ENCODE data around the gene NR2E1. TPM values are rescaled to one million over a fixed set of nuclear protein-coding genes. Genes with fewer than 3 reads are reported as not detected.

The NR2E1 gene
- total RNA-seq, 2 experiments from 2014 or later = not detected

- POLR2A ChIA-PET = no interaction called here
- TF ChIP-seq, protein P1, sequence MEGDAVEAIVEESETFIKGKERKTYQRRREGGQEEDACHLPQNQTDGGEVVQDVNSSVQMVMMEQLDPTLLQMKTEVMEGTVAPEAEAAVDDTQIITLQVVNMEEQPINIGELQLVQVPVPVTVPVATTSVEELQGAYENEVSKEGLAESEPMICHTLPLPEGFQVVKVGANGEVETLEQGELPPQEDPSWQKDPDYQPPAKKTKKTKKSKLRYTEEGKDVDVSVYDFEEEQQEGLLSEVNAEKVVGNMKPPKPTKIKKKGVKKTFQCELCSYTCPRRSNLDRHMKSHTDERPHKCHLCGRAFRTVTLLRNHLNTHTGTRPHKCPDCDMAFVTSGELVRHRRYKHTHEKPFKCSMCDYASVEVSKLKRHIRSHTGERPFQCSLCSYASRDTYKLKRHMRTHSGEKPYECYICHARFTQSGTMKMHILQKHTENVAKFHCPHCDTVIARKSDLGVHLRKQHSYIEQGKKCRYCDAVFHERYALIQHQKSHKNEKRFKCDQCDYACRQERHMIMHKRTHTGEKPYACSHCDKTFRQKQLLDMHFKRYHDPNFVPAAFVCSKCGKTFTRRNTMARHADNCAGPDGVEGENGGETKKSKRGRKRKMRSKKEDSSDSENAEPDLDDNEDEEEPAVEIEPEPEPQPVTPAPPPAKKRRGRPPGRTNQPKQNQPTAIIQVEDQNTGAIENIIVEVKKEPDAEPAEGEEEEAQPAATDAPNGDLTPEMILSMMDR (IDR thresholded peaks at IDR 0.05) = no peak
- ATAC-seq (ENCODE audit: poor library complexity) = no peak
- peaks cover 71 to 97% of the 10 kb centered on the region in 2 experiments for H3K27me3 ChIP-seq (ENCODE audit: control insufficient read depth in 1 of 2, insufficient read depth in 2 of 2, low read length in 2 of 2)
- H3K4me1 ChIP-seq (ENCODE audit: insufficient read depth, low read length) = peaks cover 24% of the 10 kb centered on the region
- no peak overlapping the region for H3K27ac ChIP-seq (ENCODE audit: low read depth in 1 of 2, low read length in 2 of 2)
- H3K4me3 ChIP-seq (ENCODE audit: low read length) = no peak overlapping the region
- Mint-ChIP-seq H3K27me3 (peaks cover 93% of the 10 kb centered on the region), H3K9me3 (no peaks in the 10 kb centered on the region), H3K4me1 (ENCODE audit: low read depth) (peaks cover 29% of the 10 kb centered on the region), H3K4me3 (no peak overlapping the region), H3K36me3 (ENCODE audit: low read depth) (no peaks in the 10 kb centered on the region), H3K27ac (no peak overlapping the region)
- peaks cover 0 to 13% of the 10 kb centered on the region in 2 experiments for H3K9me3 ChIP-seq (ENCODE audit: control insufficient read depth in 1 of 2, insufficient read depth in 1 of 2, low read length in 2 of 2)
- no peak for DNase-seq
- no peaks in the 10 kb centered on the region for H3K36me3 ChIP-seq (ENCODE audit: insufficient read depth, low read length)
- CTCF ChIA-PET = interaction anchor here (1.2 kb wide), 1 partner anchor 101 kb away, joined by 3 read pairs; the partner anchor contains the start of gene SNX3
- intact Hi-C loops (cut with DNase I, micrococcal nuclease) = loop anchor here in 1 of 2 experiments (5.0 kb wide), 1 partner anchor 38 kb away; no protein-coding TSS in a partner anchor
Observed at GRCh38 chr6:108159981-108160380, 5.8 kb upstream of the NR2E1 start.

GRCh38 chr6:108161724-108162282 is 4.0 kb upstream of the NR2E1 start:
- no peak overlapping the region for H3K4me3 Mint-ChIP-seq

DNA sequence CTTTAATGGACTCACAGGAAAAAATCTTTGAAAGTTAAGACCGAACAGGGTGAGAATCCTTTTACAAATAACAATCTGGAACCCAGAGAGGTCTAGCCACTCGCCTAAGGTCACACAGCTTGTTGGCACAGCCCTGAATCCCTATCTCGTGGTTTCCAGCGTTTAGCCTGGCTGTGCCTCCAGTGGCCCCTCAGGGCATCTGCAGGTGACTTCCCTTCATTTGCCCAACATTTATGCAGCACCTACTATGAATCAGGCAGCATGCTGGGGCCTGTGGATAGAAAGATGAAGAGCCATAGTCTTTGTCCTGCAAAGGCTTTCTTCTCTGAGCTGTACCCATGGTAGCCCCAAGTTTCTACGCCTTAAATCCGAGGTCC is 2.6 kb upstream of the NR2E1 start:
- Mint-ChIP-seq H3K9me3 (no peaks in the 10 kb centered on the region), H3K4me1 (ENCODE audit: low read depth) (peaks cover 40% of the 10 kb centered on the region), H3K27ac (no peak overlapping the region), H3K27me3 (peaks cover 97% of the 10 kb centered on the region), H3K36me3 (ENCODE audit: low read depth) (no peaks in the 10 kb centered on the region), H3K4me3 (no peak overlapping the region)
- ATAC-seq (ENCODE audit: poor library complexity) (peak; percentile 37), DNase-seq (peak in 1 of 14 experiments; percentile 26)
- Histone ChIP-seq H3K4me3 (ENCODE audit: low read length) (no peak overlapping the region), H3K9me3 (ENCODE audit: control insufficient read depth in 1 of 2, insufficient read depth in 1 of 2, low read length in 2 of 2) (peaks cover 0 to 33% of the 10 kb centered on the region in 2 experiments), H3K27ac (ENCODE audit: low read depth in 1 of 2, low read length in 2 of 2) (no peak overlapping the region), H3K4me1 (ENCODE audit: insufficient read depth, low read length) (peaks cover 35% of the 10 kb centered on the region), H3K27me3 (ENCODE audit: control insufficient read depth in 1 of 2, insufficient read depth in 2 of 2, low read length in 2 of 2) (peaks cover 77 to 100% of the 10 kb centered on the region in 2 experiments), H3K36me3 (ENCODE audit: insufficient read depth, low read length) (no peaks in the 10 kb centered on the region)
- ChIA-PET POLR2A (no interaction called here), CTCF (no interaction called here)
- intact Hi-C loops (cut with DNase I, micrococcal nuclease) = loop anchor here in 1 of 2 experiments (5.0 kb wide), 1 partner anchor 41 kb away; no protein-coding TSS in a partner anchor
- TF ChIP-seq, protein P1 (IDR thresholded peaks at IDR 0.05) = no peak

More at GRCh38 chr6:108161724-108162282, 4.0 kb upstream of the NR2E1 start:
- DNase-seq (no peak), ATAC-seq (ENCODE audit: poor library complexity) (no peak)
- CTCF ChIA-PET = no interaction called here
- Mint-ChIP-seq H3K36me3 (ENCODE audit: low read depth) (no peaks in the 10 kb centered on the region), H3K4me1 (ENCODE audit: low read depth) (peaks cover 34% of the 10 kb centered on the region), H3K27ac (no peak overlapping the region), H3K27me3 (peaks cover 93% of the 10 kb centered on the region), H3K9me3 (no peaks in the 10 kb centered on the region)
- Histone ChIP-seq H3K27ac (ENCODE audit: low read depth in 1 of 2, low read length in 2 of 2) (no peak overlapping the region), H3K4me3 (ENCODE audit: low read length) (no peak overlapping the region), H3K4me1 (ENCODE audit: insufficient read depth, low read length) (peaks cover 35% of the 10 kb centered on the region), H3K27me3 (ENCODE audit: control insufficient read depth in 1 of 2, insufficient read depth in 2 of 2, low read length in 2 of 2) (peaks cover 72 to 100% of the 10 kb centered on the region in 2 experiments), H3K36me3 (ENCODE audit: insufficient read depth, low read length) (no peaks in the 10 kb centered on the region), H3K9me3 (ENCODE audit: control insufficient read depth in 1 of 2, insufficient read depth in 1 of 2, low read length in 2 of 2) (peaks cover 0 to 26% of the 10 kb centered on the region in 2 experiments)
- POLR2A ChIA-PET = interaction anchor here (0.6 kb wide), 1 partner anchor 176 kb away, joined by 3 read pairs; no protein-coding TSS in a partner anchor
- intact Hi-C loops (cut with DNase I, micrococcal nuclease) = loop anchor here in 1 of 2 experiments (5.0 kb wide), 1 partner anchor 40 kb away; no protein-coding TSS in a partner anchor
- TF ChIP-seq, protein P1 (IDR thresholded peaks at IDR 0.05) = no peak
